Nephron (organoid): ENCODE results near the gene PYCR2.

Experiments
- H3K27ac Mint-ChIP-seq, 3 experiments: 2 replicates each; pipeline ENCODE4 v1.8.0; 2020; ENCODE audit warnings: mixed read lengths in 3 of 3, mild to moderate bottlenecking in 2 of 3, moderate library complexity in 1 of 3
- H3K27me3 Mint-ChIP-seq: 2 replicates; pipeline ENCODE4 v1.8.0; 2021; ENCODE audit warnings: low read depth, mild to moderate bottlenecking, moderate library complexity, mixed read lengths
- H3K36me3 Mint-ChIP-seq: 2 replicates; pipeline ENCODE4 v1.8.0; 2020; ENCODE audit warnings: low read depth, mixed read lengths
- H3K4me1 Mint-ChIP-seq: 2 replicates; pipeline ENCODE4 v1.8.0; 2020; ENCODE audit warnings: mixed read lengths
- H3K4me3 Mint-ChIP-seq, 3 experiments: 2 replicates each; pipeline ENCODE4 v1.8.0; 2020; ENCODE audit warnings: mild to moderate bottlenecking in 3 of 3, mixed read lengths in 3 of 3, moderate library complexity in 2 of 3
- H3K9me3 Mint-ChIP-seq: 2 replicates; pipeline ENCODE4 v1.8.0; 2020; ENCODE audit warnings: mixed read lengths
- CTCF ChIP-seq, 3 experiments: fragments of 200-600 bp; sonication (generic); IDR thresholded peaks; one replicate each; pipeline ENCODE4 v1.5.0; 2021; ENCODE audit warnings: antibody characterized with exemption in 3 of 3; ENCODE audit not compliant: unreplicated experiment in 3 of 3

PYCR2 gene

GRCh38 chr1:225909477-225909876, 14.6 kb downstream of the PYCR2 start:
- Mint-ChIP-seq H3K27me3 (peaks cover 3% of the 10 kb centered on the region), H3K4me3 (no peak overlapping the region), H3K4me1 (no peaks in the 10 kb centered on the region), H3K9me3 (no peaks in the 10 kb centered on the region), H3K27ac (no peak overlapping the region), H3K36me3 (peaks cover 9% of the 10 kb centered on the region)
- no peak for TF ChIP-seq CTCF (IDR thresholded peaks at IDR 0.05; ENCODE audit: unreplicated experiment in 3 of 3)

GRCh38 chr1:225908773-225909172, 15.3 kb downstream of the PYCR2 start:
- TF ChIP-seq CTCF (IDR thresholded peaks at IDR 0.05; ENCODE audit: unreplicated experiment in 3 of 3), result no peak
- Mint-ChIP-seq H3K27me3 (peaks cover 3% of the 10 kb centered on the region), H3K27ac (no peak overlapping the region), H3K36me3 (peaks cover 8% of the 10 kb centered on the region), H3K4me3 (no peak overlapping the region), H3K4me1 (no peaks in the 10 kb centered on the region), H3K9me3 (no peaks in the 10 kb centered on the region)

- Mint-ChIP-seq H3K9me3 (no peaks in the 10 kb centered on the region), H3K4me1 (no peaks in the 10 kb centered on the region), H3K4me3 (no peak overlapping the region), H3K27me3 (peaks cover 3% of the 10 kb centered on the region), H3K27ac (no peak overlapping the region), H3K36me3 (peaks cover 5% of the 10 kb centered on the region)
- TF ChIP-seq CTCF (IDR thresholded peaks at IDR 0.05; ENCODE audit: unreplicated experiment in 3 of 3), result no peak
Observed at GRCh38 chr1:225908013-225908640, 15.9 kb downstream of the PYCR2 start.

- no peak for TF ChIP-seq CTCF (IDR thresholded peaks at IDR 0.05; ENCODE audit: unreplicated experiment in 3 of 3)
- Mint-ChIP-seq H3K27me3 (peaks cover 3% of the 10 kb centered on the region), H3K4me1 (no peaks in the 10 kb centered on the region), H3K9me3 (no peaks in the 10 kb centered on the region), H3K4me3 (no peak overlapping the region), H3K27ac (no peak overlapping the region), H3K36me3 (no peaks in the 10 kb centered on the region)
Observed at GRCh38 chr1:225907341-225907740, 16.7 kb downstream of the PYCR2 start.

- Mint-ChIP-seq H3K27ac (no peak overlapping the region), H3K9me3 (no peaks in the 10 kb centered on the region), H3K27me3 (no peaks in the 10 kb centered on the region), H3K4me3 (no peak overlapping the region), H3K36me3 (no peaks in the 10 kb centered on the region), H3K4me1 (no peaks in the 10 kb centered on the region)
- TF ChIP-seq CTCF (IDR thresholded peaks at IDR 0.05; ENCODE audit: unreplicated experiment in 3 of 3), result no peak
Observed at GRCh38 chr1:225906467-225906866, 17.6 kb downstream of the PYCR2 start.

- Mint-ChIP-seq H3K9me3 (no peaks in the 10 kb centered on the region), H3K27ac (no peak overlapping the region), H3K36me3 (no peaks in the 10 kb centered on the region), H3K4me1 (no peaks in the 10 kb centered on the region), H3K27me3 (no peaks in the 10 kb centered on the region), H3K4me3 (no peak overlapping the region)
- no peak for TF ChIP-seq CTCF (IDR thresholded peaks at IDR 0.05; ENCODE audit: unreplicated experiment in 3 of 3)
Observed at GRCh38 chr1:225903623-225904022, 20.4 kb downstream of the PYCR2 start.
